ENCODE results near the gene SEC14L1. TPM values are rescaled to one million over a fixed set of nuclear protein-coding genes. Genes with fewer than 3 reads are reported as not detected.

The SEC14L1 gene
- total RNA-seq, 4 donors from 2014 or later = 18.2 to 187 (median 46.5) TPM

DNA sequence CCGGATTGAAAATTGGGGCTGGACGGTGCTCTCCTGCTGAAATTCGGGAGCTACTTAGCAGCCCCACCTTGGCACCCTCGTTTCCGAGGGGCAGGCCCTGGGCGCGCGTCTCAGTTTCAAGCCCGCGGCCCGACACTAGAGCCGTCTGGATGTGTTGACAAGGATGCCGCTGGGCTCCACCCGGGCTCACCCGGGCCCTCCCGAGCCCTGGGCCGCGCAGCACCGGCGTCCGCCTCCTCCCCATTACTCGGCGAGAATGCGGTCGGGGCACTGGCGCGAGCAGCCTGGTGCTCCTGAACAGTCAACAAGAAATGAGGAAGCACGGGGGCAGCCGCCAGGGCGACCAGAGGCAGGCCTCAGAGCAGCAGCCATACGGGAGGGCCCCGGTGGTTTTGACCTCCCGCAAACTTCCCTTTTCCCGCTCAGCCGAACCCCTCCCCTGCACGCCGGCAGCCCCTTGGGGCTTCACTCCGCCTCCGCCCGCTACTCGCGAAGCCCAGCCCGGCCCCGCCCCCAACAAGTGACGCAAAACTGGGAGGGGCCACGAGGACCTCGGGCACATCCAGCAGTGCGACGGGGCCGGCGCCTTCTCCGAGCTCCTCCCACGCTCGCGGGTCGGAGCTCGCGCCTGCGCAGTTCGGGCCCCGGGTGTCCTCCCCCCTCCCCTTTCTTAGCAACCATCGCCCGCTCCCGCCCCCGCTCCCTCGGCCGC, 447 bp upstream of the SEC14L1 start:
- Histone ChIP-seq H3K27ac (peak overlapping the region; percentile 91 to 99 (median 94)), H3K4me1 (peaks cover 0 to 26% (median 5%) of the 10 kb centered on the region in 4 donors), H3K9me3 (no peaks in the 10 kb centered on the region), H3K27me3 (no peaks in the 10 kb centered on the region), H3K36me3 (peaks cover 0 to 16% (median 0%) of the 10 kb centered on the region in 3 donors), H3K4me3 (peak overlapping the region; percentile 98 to 99 (median 99))
- TF ChIP-seq CTCF (IDR thresholded peaks at IDR 0.05) = peak in 1 of 6 experiments; percentile 26
- peak; percentile 94 to 95 for TF ChIP-seq POLR2A (IDR thresholded peaks at IDR 0.05)
- peak; percentile 99 to 100 (median 100) for DNase-seq

DNA sequence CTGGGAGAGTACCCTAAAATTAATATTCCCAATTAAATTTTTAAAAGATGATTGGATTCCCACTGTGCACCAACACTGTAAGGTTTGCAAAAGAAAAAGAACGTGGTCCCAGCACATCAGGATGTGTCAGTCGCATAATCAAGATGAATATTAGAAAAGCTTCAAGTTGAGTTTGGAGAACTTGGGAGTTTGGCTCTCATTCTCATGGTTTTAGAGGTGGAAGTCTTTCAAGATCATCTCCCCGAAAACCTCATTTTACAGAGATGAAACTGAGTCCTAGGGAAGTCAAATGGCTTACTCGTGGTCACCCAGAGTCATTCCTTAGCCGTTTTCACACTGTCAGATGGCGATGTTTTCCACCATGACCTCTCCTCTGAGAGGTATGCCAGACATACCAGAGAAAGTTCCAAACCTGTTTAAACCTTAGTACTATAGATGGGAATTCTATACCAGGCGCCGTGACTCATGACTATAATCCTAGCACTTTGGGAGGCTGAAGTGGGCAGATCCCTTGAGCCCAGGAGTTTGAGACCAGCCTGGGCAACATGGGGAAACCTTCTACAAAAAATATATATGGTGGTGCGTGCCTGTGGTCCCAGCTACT, 1.2 kb downstream of the SEC14L1 start:
- Histone ChIP-seq H3K4me1 (peaks cover 0 to 36% (median 15%) of the 10 kb centered on the region in 4 donors), H3K27ac (peak overlapping the region; percentile 91 to 99 (median 94)), H3K9me3 (no peaks in the 10 kb centered on the region), H3K36me3 (peaks cover 0 to 16% (median 0%) of the 10 kb centered on the region in 3 donors), H3K4me3 (peak overlapping the region; percentile 98 to 99 (median 99)), H3K27me3 (no peaks in the 10 kb centered on the region)
- no peak for DNase-seq
- TF ChIP-seq POLR2A (IDR thresholded peaks at IDR 0.05) (no peak), CTCF (IDR thresholded peaks at IDR 0.05) (no peak)

DNA sequence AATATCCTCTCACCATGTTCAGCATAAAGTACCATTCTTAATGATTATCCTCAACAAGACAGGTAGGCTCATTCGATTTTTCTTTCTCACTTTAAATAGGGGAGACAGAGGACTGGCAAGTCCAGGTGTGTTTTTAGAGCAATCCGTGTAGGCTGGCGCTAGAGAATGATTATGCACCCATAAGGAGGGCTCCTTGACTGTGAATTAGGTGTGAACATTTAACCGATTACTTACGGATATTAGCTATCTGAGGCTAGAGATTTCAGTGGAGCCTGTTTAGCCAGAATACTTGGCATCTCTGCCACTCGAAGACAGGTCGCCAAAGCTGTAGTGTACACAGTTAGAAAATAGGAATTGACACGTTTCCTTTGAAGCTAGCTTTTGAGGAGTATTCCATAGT, 1.9 kb downstream of the SEC14L1 start:
- Histone ChIP-seq H3K27me3 (no peaks in the 10 kb centered on the region), H3K4me1 (peaks cover 0 to 36% (median 15%) of the 10 kb centered on the region in 4 donors), H3K36me3 (peaks cover 0 to 20% (median 0%) of the 10 kb centered on the region in 3 donors), H3K9me3 (no peaks in the 10 kb centered on the region), H3K27ac (peak overlapping the region in 2 of 4 donors; percentile 48 to 99), H3K4me3 (peak overlapping the region in 2 of 4 donors; percentile 34 to 99)
- no peak for TF ChIP-seq POLR2A (IDR thresholded peaks at IDR 0.05)
- DNase-seq = no peak

- Histone ChIP-seq H3K27me3 (no peaks in the 10 kb centered on the region), H3K4me1 (peaks cover 0 to 35% (median 15%) of the 10 kb centered on the region in 4 donors), H3K9me3 (no peaks in the 10 kb centered on the region), H3K36me3 (peaks cover 0 to 27% (median 0%) of the 10 kb centered on the region in 3 donors), H3K27ac (peak overlapping the region in 2 of 4 donors; percentile 48 to 69), H3K4me3 (peak overlapping the region in 1 of 4 donors; percentile 99)
- TF ChIP-seq POLR2A (IDR thresholded peaks at IDR 0.05) (no peak), CTCF (IDR thresholded peaks at IDR 0.05) (no peak)
- no peak for DNase-seq
Measured at GRCh38 chr17:77143306-77143705, 2.5 kb downstream of the SEC14L1 start.

GRCh38 chr17:77144227-77144626, 3.5 kb downstream of the SEC14L1 start:
- peak overlapping the region; percentile 0 to 73 (median 70) for H3K27ac ChIP-seq
- H3K9me3 ChIP-seq = no peaks in the 10 kb centered on the region
- H3K4me3 ChIP-seq = peak overlapping the region in 1 of 4 donors; percentile 9
- no peak for TF ChIP-seq CTCF (IDR thresholded peaks at IDR 0.05)
- no peak for TF ChIP-seq POLR2A (IDR thresholded peaks at IDR 0.05)
- H3K27me3 ChIP-seq = no peaks in the 10 kb centered on the region
- H3K36me3 ChIP-seq = peaks cover 0 to 30% (median 0%) of the 10 kb centered on the region in 3 donors
- no peak for DNase-seq
- peaks cover 0 to 36% (median 15%) of the 10 kb centered on the region in 4 donors for H3K4me1 ChIP-seq

DNA sequence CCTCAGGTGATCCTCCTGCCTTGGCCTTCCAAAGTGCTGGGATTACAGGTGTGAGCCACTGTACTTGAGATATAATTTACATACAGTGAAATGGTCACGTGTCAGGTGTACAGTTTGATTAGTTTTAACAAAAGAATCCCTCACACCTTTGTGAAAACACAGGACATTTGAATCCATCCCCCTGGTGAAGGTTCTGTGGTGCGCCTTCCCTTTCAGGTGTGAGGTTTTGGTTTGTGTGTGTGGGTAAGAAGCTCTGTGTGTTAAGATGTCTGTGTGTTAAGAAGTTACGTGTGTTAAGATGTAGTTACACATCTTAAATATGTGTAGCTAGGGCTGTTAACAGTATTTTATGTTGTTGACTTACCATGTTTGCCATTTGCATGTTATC, 4.4 kb downstream of the SEC14L1 start:
- Histone ChIP-seq H3K4me3 (peak overlapping the region in 2 of 4 donors; percentile 6 to 11), H3K27ac (peak overlapping the region; percentile 26 to 73 (median 70)), H3K36me3 (peaks cover 0 to 35% (median 0%) of the 10 kb centered on the region in 3 donors), H3K9me3 (no peaks in the 10 kb centered on the region), H3K4me1 (peaks cover 0 to 31% (median 13%) of the 10 kb centered on the region in 4 donors), H3K27me3 (no peaks in the 10 kb centered on the region)
- no peak for DNase-seq
- no peak for TF ChIP-seq POLR2A (IDR thresholded peaks at IDR 0.05)
- no peak for TF ChIP-seq CTCF (IDR thresholded peaks at IDR 0.05)
